ENCODE data around the gene PLA2G15.

Gene PLA2G15

GRCh38 chr16:68257906-68258800 is 13.0 kb downstream of the PLA2G15 start:
- TF ChIP-seq CTCF (IDR thresholded peaks at IDR 0.05; ENCODE audit: insufficient read depth, low read length, missing control alignments) = no peak
- POLR2A ChIA-PET = interaction anchor here (0.5 to 1.2 kb wide), 4 partner anchors 14 to 203 kb away, joined by 3 read pairs; no protein-coding TSS in a partner anchor
- CTCF ChIA-PET = interaction anchor here (1.0 to 8.9 kb wide), 9 partner anchors 9 to 81 kb away, joined by 3 to 374 read pairs (median 4); partner anchors contain the start of gene PLA2G15
- no peak overlapping the region for H3K4me3 ChIP-seq (ENCODE audit: low read depth, low read length)
- peak; percentile 31 for DNase-seq (ENCODE audit: low read depth, low spot score)

GRCh38 chr16:68259007-68259825 is 14.0 kb downstream of the PLA2G15 start:
- no peak overlapping the region for H3K4me3 ChIP-seq (ENCODE audit: low read depth, low read length)
- CTCF ChIA-PET = interaction anchor here (1.5 to 8.9 kb wide), 9 partner anchors 11 to 252 kb away, joined by 4 to 374 read pairs (median 34); partner anchors contain the start of genes PLA2G15, PRMT7 and SLC7A6OS
- POLR2A ChIA-PET = no interaction called here
- TF ChIP-seq CTCF (IDR thresholded peaks at IDR 0.05; ENCODE audit: insufficient read depth, low read length, missing control alignments) = no peak
- no peak for DNase-seq (ENCODE audit: low read depth, low spot score)

- CTCF ChIA-PET = interaction anchor here (0.8 to 8.9 kb wide), 24 partner anchors 11 to 264 kb away, joined by 3 to 374 read pairs (median 10); partner anchors contain the start of genes ESRP2, PLA2G15, PRMT7 and SLC7A6OS
- peak overlapping the region; percentile 98 for H3K4me3 ChIP-seq (ENCODE audit: low read depth, low read length)
- no peak for DNase-seq (ENCODE audit: low read depth, low spot score)
- POLR2A ChIA-PET = interaction anchor here (0.8 to 3.2 kb wide), 16 partner anchors 9 to 199 kb away, joined by 3 to 20 read pairs (median 4); partner anchors contain the start of genes PLA2G15, PRMT7 and SLC7A6OS
- no peak for TF ChIP-seq CTCF (IDR thresholded peaks at IDR 0.05; ENCODE audit: insufficient read depth, low read length, missing control alignments)
Observed at GRCh38 chr16:68263559-68264127, 18.5 kb downstream of the PLA2G15 start.

- peak within 1 kb of the TSS; percentile 98 for H3K4me3 ChIP-seq (ENCODE audit: low read depth, low read length)
- ChIA-PET POLR2A (interaction anchor here (0.8 to 3.2 kb wide), 17 partner anchors 8 to 200 kb away, joined by 3 to 20 read pairs (median 4); partner anchors contain the start of genes PLA2G15, PRMT7 and SLC7A6OS), CTCF (interaction anchor here (0.7 to 8.9 kb wide), 25 partner anchors 11 to 263 kb away, joined by 3 to 374 read pairs (median 10); partner anchors contain the start of genes ESRP2, PLA2G15, PRMT7 and SLC7A6OS)
- TF ChIP-seq CTCF (IDR thresholded peaks at IDR 0.05; ENCODE audit: insufficient read depth, low read length, missing control alignments) = peak; percentile 82
- DNase-seq (ENCODE audit: low read depth, low spot score) = no peak
Observed at GRCh38 chr16:68264128-68265077, 19.2 kb downstream of the PLA2G15 start, which contains the start of gene SLC7A6. TSS of gene SLC7A6 (plus strand) at chr16:68264526. CDS start at chr16:68274727, 10,201 bp downstream.
